Endodermal cell (in vitro differentiated cells): ENCODE data around the gene ASB10. TPM values are rescaled to one million over a fixed set of nuclear protein-coding genes. Genes with fewer than 3 reads are reported as not detected.

Source experiments
- DNase-seq: peaks from one replicate; pipeline ENCODE4 v3.0.0-alpha.2; 2017
- H3K27ac ChIP-seq: 2 replicates; pipeline ENCODE4 v1.5.1; 2013; ENCODE audit warnings: mild to moderate bottlenecking, low read depth, low read length, moderate library complexity
- H3K27me3 ChIP-seq: 2 replicates; pipeline ENCODE4 v1.6.1; 2013; ENCODE audit warnings: mild to moderate bottlenecking, low read length, moderate library complexity; ENCODE audit not compliant: insufficient read depth, control insufficient read depth, poor library complexity, severe bottlenecking
- H3K36me3 ChIP-seq: 2 replicates; pipeline ENCODE4 v1.7.0; 2013; ENCODE audit warnings: mild to moderate bottlenecking, low read length, moderate library complexity; ENCODE audit not compliant: control insufficient read depth, insufficient read depth
- H3K4me1 ChIP-seq: one replicate; pipeline ENCODE4 v1.7.0; 2013; ENCODE audit warnings: low read length; ENCODE audit not compliant: control insufficient read depth, insufficient read depth
- H3K4me3 ChIP-seq: 2 replicates; pipeline ENCODE4 v1.5.1; 2013; ENCODE audit warnings: mild to moderate bottlenecking, low read length, moderate library complexity
- H3K9ac ChIP-seq: 2 replicates; pipeline ENCODE4 v1.6.1; 2013; ENCODE audit warnings: mild to moderate bottlenecking, low read length, moderate library complexity; ENCODE audit not compliant: poor library complexity, severe bottlenecking; ENCODE audit errors: extremely low read depth
- H3K9me3 ChIP-seq: 2 replicates; pipeline ENCODE4 v1.6.1; 2013; ENCODE audit warnings: mild to moderate bottlenecking, low read length, moderate library complexity; ENCODE audit not compliant: control insufficient read depth
- H3K27ac Mint-ChIP-seq: 2 replicates; pipeline ENCODE4 v1.8.0; 2020; ENCODE audit warnings: mixed read lengths
- H3K27me3 Mint-ChIP-seq: 2 replicates; pipeline ENCODE4 v1.8.0; 2021; ENCODE audit warnings: mild to moderate bottlenecking, mixed read lengths; ENCODE audit not compliant: insufficient read depth
- H3K36me3 Mint-ChIP-seq: 2 replicates; pipeline ENCODE4 v1.8.0; 2020; ENCODE audit warnings: low read depth, mixed read lengths
- H3K4me1 Mint-ChIP-seq: 2 replicates; pipeline ENCODE4 v1.8.0; 2020; ENCODE audit warnings: mixed read lengths
- H3K4me3 Mint-ChIP-seq: 2 replicates; pipeline ENCODE4 v1.8.0; 2020; ENCODE audit warnings: mild to moderate bottlenecking, moderate library complexity, mixed read lengths
- H3K9me3 Mint-ChIP-seq: 2 replicates; pipeline ENCODE4 v1.8.0; 2020; ENCODE audit warnings: mild to moderate bottlenecking, mixed read lengths
- WGBS, 2 experiments: methylation state at CpG; one replicate each; pipeline versions ENCODE4 v1.1.5 to v1.1.7; 2013; ENCODE audit warnings: missing lambda C conversion rate in 2 of 2, mixed read lengths in 1 of 2; ENCODE audit not compliant: insufficient coverage in 1 of 2, insufficient read length in 1 of 2; 5-methylcytosine and 5-hydroxymethylcytosine counted together
- total RNA-seq, 2 donors: library from RNA; stranded (reverse); fragmentation: NEBNext Ultra II Directional in 1 of 2; extraction: Animal tissue kit (Norgen Biotek cat#: 25700) in 1 of 2; gene quantifications; 2 replicates in 1 of 2; 3 replicates in 1 of 2; pipeline ENCODE4 v1.2.1, GENCODE V29; 2021
- TF ChIP-seq, protein P1 (sequence below): fragments of 200-600 bp; sonication (generic); conservative IDR thresholded peaks from 2 replicates; pipeline ENCODE4 v1.5.0; 2021; ENCODE audit warnings: antibody characterized with exemption, mild to moderate bottlenecking

The ASB10 gene
- total RNA-seq, 2 donors from 2014 or later: not detected

GRCh38 chr7:151134743-151135524 lies 52.1 kb downstream of the ASB10 start:
- TF ChIP-seq, protein P1, sequence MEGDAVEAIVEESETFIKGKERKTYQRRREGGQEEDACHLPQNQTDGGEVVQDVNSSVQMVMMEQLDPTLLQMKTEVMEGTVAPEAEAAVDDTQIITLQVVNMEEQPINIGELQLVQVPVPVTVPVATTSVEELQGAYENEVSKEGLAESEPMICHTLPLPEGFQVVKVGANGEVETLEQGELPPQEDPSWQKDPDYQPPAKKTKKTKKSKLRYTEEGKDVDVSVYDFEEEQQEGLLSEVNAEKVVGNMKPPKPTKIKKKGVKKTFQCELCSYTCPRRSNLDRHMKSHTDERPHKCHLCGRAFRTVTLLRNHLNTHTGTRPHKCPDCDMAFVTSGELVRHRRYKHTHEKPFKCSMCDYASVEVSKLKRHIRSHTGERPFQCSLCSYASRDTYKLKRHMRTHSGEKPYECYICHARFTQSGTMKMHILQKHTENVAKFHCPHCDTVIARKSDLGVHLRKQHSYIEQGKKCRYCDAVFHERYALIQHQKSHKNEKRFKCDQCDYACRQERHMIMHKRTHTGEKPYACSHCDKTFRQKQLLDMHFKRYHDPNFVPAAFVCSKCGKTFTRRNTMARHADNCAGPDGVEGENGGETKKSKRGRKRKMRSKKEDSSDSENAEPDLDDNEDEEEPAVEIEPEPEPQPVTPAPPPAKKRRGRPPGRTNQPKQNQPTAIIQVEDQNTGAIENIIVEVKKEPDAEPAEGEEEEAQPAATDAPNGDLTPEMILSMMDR: no peak
- H3K27ac Mint-ChIP-seq: no peak overlapping the region
- no peak for DNase-seq
- Histone ChIP-seq H3K27ac (no peak overlapping the region), H3K4me1 (no peaks in the 10 kb centered on the region), H3K4me3 (no peak overlapping the region), H3K9ac (no peak overlapping the region), H3K9me3 (no peaks in the 10 kb centered on the region), H3K27me3 (no peaks in the 10 kb centered on the region), H3K36me3 (peaks cover 41% of the 10 kb centered on the region)
- 95 to 100% methylated on average over 10 to 14 of the region's 14 CpGs for WGBS, 2 experiments
- H3K9me3 Mint-ChIP-seq: no peaks in the 10 kb centered on the region
- no peaks in the 10 kb centered on the region for H3K27me3 Mint-ChIP-seq
- peaks cover 16% of the 10 kb centered on the region for H3K4me1 Mint-ChIP-seq
- H3K4me3 Mint-ChIP-seq: no peak overlapping the region
- peaks cover 46% of the 10 kb centered on the region for H3K36me3 Mint-ChIP-seq

DNA sequence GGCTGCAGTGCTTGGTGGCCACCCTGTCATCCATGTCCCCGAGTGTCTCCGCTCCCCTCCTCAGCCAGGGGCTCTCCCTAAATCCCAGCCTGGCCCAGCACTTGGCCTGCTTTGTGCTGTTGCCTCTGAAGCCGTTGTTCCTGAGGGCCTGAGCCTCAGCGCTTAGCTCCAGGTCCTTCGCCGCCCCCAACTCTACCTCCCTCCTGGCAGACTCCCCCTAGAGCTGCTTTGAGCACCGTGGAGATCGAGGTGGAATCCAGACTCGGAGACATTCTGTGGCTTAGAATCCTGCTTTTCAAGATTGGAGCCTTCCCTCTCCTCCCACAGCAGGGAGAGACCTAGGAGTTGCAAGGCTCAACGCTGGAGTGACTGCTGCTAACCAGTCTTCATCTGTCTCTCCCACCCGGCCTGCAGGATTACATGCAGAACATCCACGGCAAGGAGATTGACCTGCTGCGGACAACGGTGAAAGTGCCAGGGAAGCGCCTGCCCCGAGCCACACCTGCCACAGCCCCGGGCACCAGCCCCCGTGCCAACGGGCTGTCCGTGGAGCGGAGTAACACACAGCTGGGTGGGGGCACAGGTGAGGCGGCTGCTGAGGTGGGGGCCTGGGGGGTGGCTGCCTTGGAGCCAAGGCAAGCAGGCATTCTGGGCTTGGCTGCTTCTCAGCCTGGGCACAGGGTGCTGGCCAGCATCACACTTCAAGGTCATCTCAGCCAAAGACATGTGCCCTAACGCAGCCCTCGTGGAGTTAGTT lies 52.9 kb downstream of the ASB10 start:
- TF ChIP-seq, protein P1: no peak
- no peak overlapping the region for H3K27ac Mint-ChIP-seq
- H3K4me3 Mint-ChIP-seq: no peak overlapping the region

DNA sequence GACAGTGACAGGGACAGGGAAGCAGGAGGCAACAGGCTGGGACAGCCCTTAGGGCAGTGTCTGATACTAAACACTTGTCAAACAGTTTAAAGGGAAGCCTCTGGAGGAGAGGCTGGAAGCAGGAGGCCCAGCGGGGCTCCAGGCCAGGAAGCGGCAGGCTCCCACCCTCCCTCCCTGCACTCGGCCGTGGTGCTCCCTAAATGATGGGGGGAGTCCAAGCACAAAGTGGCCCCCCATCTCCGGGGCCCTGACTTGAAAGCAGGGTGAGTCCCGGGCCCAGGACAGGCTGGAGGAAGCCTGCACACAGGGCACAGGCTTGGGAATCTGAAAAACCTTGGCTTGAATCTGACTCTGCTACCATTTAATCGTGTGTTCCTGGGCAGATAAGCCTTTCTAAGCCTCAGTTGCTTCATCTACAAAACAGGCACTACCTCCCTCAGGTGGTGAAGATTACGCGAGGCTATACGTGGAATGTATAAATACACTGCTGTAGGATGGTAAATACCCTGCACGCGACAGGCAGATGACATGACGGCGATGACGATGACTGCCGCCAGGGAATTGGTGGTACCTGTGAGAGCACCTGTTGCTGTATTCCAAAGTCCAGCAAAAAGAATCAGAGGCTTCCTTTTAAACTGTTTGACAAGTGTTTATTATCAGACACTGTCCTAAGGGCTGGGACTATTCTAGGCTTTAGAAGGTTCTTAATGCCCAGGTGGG lies 53.6 kb downstream of the ASB10 start:
- no peaks in the 10 kb centered on the region for H3K27me3 Mint-ChIP-seq
- Histone ChIP-seq H3K9ac (no peak overlapping the region), H3K27me3 (no peaks in the 10 kb centered on the region), H3K36me3 (peaks cover 49% of the 10 kb centered on the region), H3K9me3 (no peaks in the 10 kb centered on the region), H3K4me1 (no peaks in the 10 kb centered on the region), H3K27ac (no peak overlapping the region), H3K4me3 (no peak overlapping the region)
- no peak overlapping the region for H3K27ac Mint-ChIP-seq
- H3K4me1 Mint-ChIP-seq: peaks cover 12% of the 10 kb centered on the region
- peaks cover 51% of the 10 kb centered on the region for H3K36me3 Mint-ChIP-seq
- H3K4me3 Mint-ChIP-seq: no peak overlapping the region
- TF ChIP-seq, protein P1: no peak
- 94 to 96% methylated on average over 13 to 16 of the region's 16 CpGs for WGBS, 2 experiments
- DNase-seq: no peak
- no peaks in the 10 kb centered on the region for H3K9me3 Mint-ChIP-seq

More for the DNA sequence above, 52.9 kb downstream of the ASB10 start:
- Histone ChIP-seq H3K27ac (no peak overlapping the region), H3K4me3 (no peak overlapping the region), H3K9me3 (no peaks in the 10 kb centered on the region), H3K27me3 (no peaks in the 10 kb centered on the region), H3K9ac (no peak overlapping the region), H3K4me1 (no peaks in the 10 kb centered on the region), H3K36me3 (peaks cover 41% of the 10 kb centered on the region)
- WGBS, 2 experiments: 94 to 95% methylated on average over 18 to 24 of the region's 24 CpGs
- H3K36me3 Mint-ChIP-seq: peaks cover 47% of the 10 kb centered on the region
- H3K4me1 Mint-ChIP-seq: peaks cover 16% of the 10 kb centered on the region
- no peaks in the 10 kb centered on the region for H3K9me3 Mint-ChIP-seq
- H3K27me3 Mint-ChIP-seq: no peaks in the 10 kb centered on the region
- DNase-seq: no peak
